Lower leg skin (tissue), 3 donors: ENCODE measurements around the gene WDR91.
"Not testable (repeated sequence)": the region's sequence is repeated elsewhere in the genome, so short reads cannot be mapped to it uniquely, and the experiment has no call there.

Experiments
- CTCF ChIP-seq, 3 donors: fragments of 450-650 bp; IDR thresholded peaks; one replicate each; pipeline ENCODE4 v1.5.1; 2016; ENCODE audit warnings: antibody characterized with exemption in 3 of 3, mild to moderate bottlenecking in 3 of 3, moderate library complexity in 2 of 3
- POLR2A ChIP-seq, 2 donors: fragments of 450-650 bp; IDR thresholded peaks; one replicate each; pipeline ENCODE4 v1.6.1; 2016 to 2017; ENCODE audit warnings: antibody characterized with exemption in 2 of 2, mild to moderate bottlenecking in 1 of 2, moderate library complexity in 1 of 2

GRCh38 chr7:135211946-135212685, 790 bp upstream of the WDR91 start:
- not testable (repeated sequence) for TF ChIP-seq CTCF, POLR2A (IDR thresholded peaks at IDR 0.05)
